Keratinocyte (primary cell): ENCODE results near the gene MYO1H. TPM values are rescaled to one million over a fixed set of nuclear protein-coding genes. Genes with fewer than 3 reads are reported as not detected.

ENCODE experiments used
- DNase-seq: peaks from one replicate; pipeline ENCODE4 v3.0.0-alpha.2; 2011; ENCODE audit warnings: low read depth, missing footprints, low spot score
- FAIRE-seq: peaks from 2 replicates; lab custom pipeline; 2011; peaks lifted over from hg19 to GRCh38; lab: Jason Lieb, UNC
- H2AFZ ChIP-seq: 2 replicates; pipeline ENCODE4 v1.6.0; 2012; ENCODE audit warnings: low read length, control low read depth, inconsistent platforms; ENCODE audit not compliant: control insufficient read depth
- H3K27ac ChIP-seq: 2 replicates; pipeline ENCODE4 v1.5.1; 2011; ENCODE audit warnings: low read length; ENCODE audit not compliant: control insufficient read depth, insufficient read depth
- H3K27me3 ChIP-seq: 3 replicates; pipeline ENCODE4 v1.6.0; 2011; ENCODE audit warnings: low read length; ENCODE audit not compliant: control insufficient read depth, insufficient read depth; ENCODE audit errors: extremely low read depth
- H3K36me3 ChIP-seq, 2 experiments: 2 replicates in 1 of 2; 3 replicates in 1 of 2; pipeline ENCODE4 v1.5.1; 2011; ENCODE audit warnings: low read length in 2 of 2, mild to moderate bottlenecking in 1 of 2; ENCODE audit not compliant: control insufficient read depth in 2 of 2, insufficient read depth in 2 of 2; ENCODE audit errors: extremely low read depth in 1 of 2
- H3K4me1 ChIP-seq: 3 replicates; pipeline ENCODE4 v1.5.1; 2011; ENCODE audit warnings: low read length; ENCODE audit not compliant: control insufficient read depth, insufficient read depth; ENCODE audit errors: extremely low read depth
- H3K4me2 ChIP-seq: 3 replicates; pipeline ENCODE4 v1.6.0; 2011; ENCODE audit warnings: low read depth, low read length; ENCODE audit not compliant: control insufficient read depth, insufficient read depth; ENCODE audit errors: extremely low read depth
- H3K4me3 ChIP-seq, 3 experiments: fragments of 200-600 bp in 1 of 3; sonication (generic) in 1 of 3; 2 replicates in 2 of 3; 3 replicates in 1 of 3; pipeline ENCODE4 v1.5.1; 2011 to 2016; ENCODE audit warnings: low read length in 3 of 3, mild to moderate bottlenecking in 3 of 3, control low read depth in 2 of 3, inconsistent platforms in 1 of 3, low read depth in 1 of 3, mixed read lengths in 1 of 3, mixed run types in 1 of 3, moderate library complexity in 1 of 3; ENCODE audit not compliant: control insufficient read depth in 2 of 3, insufficient read depth in 2 of 3; ENCODE audit errors: extremely low read depth in 1 of 3
- H3K79me2 ChIP-seq: 2 replicates; pipeline ENCODE4 v1.6.0; 2012; ENCODE audit warnings: low read length; ENCODE audit not compliant: control insufficient read depth, insufficient read depth
- H3K9ac ChIP-seq: 3 replicates; pipeline ENCODE4 v1.6.0; 2011; ENCODE audit warnings: low read length; ENCODE audit not compliant: control insufficient read depth, insufficient read depth; ENCODE audit errors: extremely low read depth
- H3K9me1 ChIP-seq: 3 replicates; pipeline ENCODE4 v1.6.0; 2011; ENCODE audit warnings: low read length; ENCODE audit not compliant: control insufficient read depth, insufficient read depth; ENCODE audit errors: extremely low read depth
- H3K9me3 ChIP-seq: 2 replicates; pipeline ENCODE4 v1.5.1; 2012; ENCODE audit warnings: low read depth, low read length; ENCODE audit not compliant: control insufficient read depth
- H4K20me1 ChIP-seq: 3 replicates; pipeline ENCODE4 v1.6.0; 2011; ENCODE audit warnings: low read length; ENCODE audit not compliant: control insufficient read depth, insufficient read depth; ENCODE audit errors: extremely low read depth
- EZH2 ChIP-seq: IDR thresholded peaks from one replicate; pipeline ENCODE4 v1.6.1; 2012; ENCODE audit warnings: inconsistent platforms, mild to moderate bottlenecking, low read length, moderate library complexity
- dilution Hi-C: fragments of 300-500 bp; cut with MboI; formaldehyde crosslinking; loops from one replicate; pipeline ENCODE4 v1.7.0; 2020; ENCODE audit warnings: low sequenced_read_pairs; ENCODE audit not compliant: extremely low pct_ligation_motif_present
- polyA plus RNA-seq, 5 experiments: library from polyadenylated mRNA; depleted of rRNA in 3 of 5; stranded (reverse) in 3 of 5; stranded (forward) in 1 of 5; unstranded in 1 of 5; fragments of >200 nt; gene quantifications; 1 replicate in 1 of 5; 2 replicates in 3 of 5; 3 replicates in 1 of 5; pipeline versions ENCODE4 v1.2.1 to v1.2.3, GENCODE V29; 2011 to 2012; ENCODE audit warnings: missing spikeins in 2 of 5, low read depth in 1 of 5, low replicate concordance in 1 of 5
- TF ChIP-seq, protein P1 (sequence below), 3 experiments: IDR thresholded peaks in 1 of 3; conservative IDR thresholded peaks in 1 of 3; optimal IDR thresholded peaks in 1 of 3; 2 replicates in 2 of 3; 3 replicates in 1 of 3; pipeline versions ENCODE3 to v1.5.1; 2011; ENCODE audit warnings: low read length in 3 of 3, mild to moderate bottlenecking in 3 of 3, moderate library complexity in 2 of 3, control low read depth in 1 of 3, inconsistent platforms in 1 of 3; ENCODE audit not compliant: insufficient read depth in 2 of 3; ENCODE audit errors: extremely low read depth in 1 of 3

Gene MYO1H
- polyA plus RNA-seq, 1 donor (not counting 4 experiments of a cell fraction or from before 2014, with no cell fraction given), result not detected

GRCh38 chr12:109369831-109370230 lies 22.1 kb downstream of the MYO1H start:
- no peaks in the 10 kb centered on the region for H3K79me2 ChIP-seq
- H3K9me1 ChIP-seq, result no peaks in the 10 kb centered on the region
- no peak overlapping the region for H3K4me3 ChIP-seq
- TF ChIP-seq EZH2, result no peak
- TF ChIP-seq, protein P1, sequence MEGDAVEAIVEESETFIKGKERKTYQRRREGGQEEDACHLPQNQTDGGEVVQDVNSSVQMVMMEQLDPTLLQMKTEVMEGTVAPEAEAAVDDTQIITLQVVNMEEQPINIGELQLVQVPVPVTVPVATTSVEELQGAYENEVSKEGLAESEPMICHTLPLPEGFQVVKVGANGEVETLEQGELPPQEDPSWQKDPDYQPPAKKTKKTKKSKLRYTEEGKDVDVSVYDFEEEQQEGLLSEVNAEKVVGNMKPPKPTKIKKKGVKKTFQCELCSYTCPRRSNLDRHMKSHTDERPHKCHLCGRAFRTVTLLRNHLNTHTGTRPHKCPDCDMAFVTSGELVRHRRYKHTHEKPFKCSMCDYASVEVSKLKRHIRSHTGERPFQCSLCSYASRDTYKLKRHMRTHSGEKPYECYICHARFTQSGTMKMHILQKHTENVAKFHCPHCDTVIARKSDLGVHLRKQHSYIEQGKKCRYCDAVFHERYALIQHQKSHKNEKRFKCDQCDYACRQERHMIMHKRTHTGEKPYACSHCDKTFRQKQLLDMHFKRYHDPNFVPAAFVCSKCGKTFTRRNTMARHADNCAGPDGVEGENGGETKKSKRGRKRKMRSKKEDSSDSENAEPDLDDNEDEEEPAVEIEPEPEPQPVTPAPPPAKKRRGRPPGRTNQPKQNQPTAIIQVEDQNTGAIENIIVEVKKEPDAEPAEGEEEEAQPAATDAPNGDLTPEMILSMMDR (optimal IDR thresholded peaks at IDR 0.05 in 1 of 3, IDR thresholded peaks at IDR 0.05 in 1 of 3, conservative IDR thresholded peaks at IDR 0.05 in 1 of 3; ENCODE audit: extremely low read depth in 1 of 3, insufficient read depth in 2 of 3, low read length in 3 of 3), result no peak
- H2AFZ ChIP-seq, result no peak overlapping the region
- no peaks in the 10 kb centered on the region for H3K27me3 ChIP-seq
- DNase-seq (no peak), FAIRE-seq (no peak)
- H3K4me2 ChIP-seq, result no peak overlapping the region
- no peak overlapping the region for H3K27ac ChIP-seq
- no peaks in the 10 kb centered on the region for H3K36me3 ChIP-seq
- H3K9me3 ChIP-seq, result no peaks in the 10 kb centered on the region
- H3K9ac ChIP-seq, result no peak overlapping the region
- no peaks in the 10 kb centered on the region for H4K20me1 ChIP-seq
- H3K4me1 ChIP-seq, result no peaks in the 10 kb centered on the region
- dilution Hi-C loops, result no loop called here

DNA sequence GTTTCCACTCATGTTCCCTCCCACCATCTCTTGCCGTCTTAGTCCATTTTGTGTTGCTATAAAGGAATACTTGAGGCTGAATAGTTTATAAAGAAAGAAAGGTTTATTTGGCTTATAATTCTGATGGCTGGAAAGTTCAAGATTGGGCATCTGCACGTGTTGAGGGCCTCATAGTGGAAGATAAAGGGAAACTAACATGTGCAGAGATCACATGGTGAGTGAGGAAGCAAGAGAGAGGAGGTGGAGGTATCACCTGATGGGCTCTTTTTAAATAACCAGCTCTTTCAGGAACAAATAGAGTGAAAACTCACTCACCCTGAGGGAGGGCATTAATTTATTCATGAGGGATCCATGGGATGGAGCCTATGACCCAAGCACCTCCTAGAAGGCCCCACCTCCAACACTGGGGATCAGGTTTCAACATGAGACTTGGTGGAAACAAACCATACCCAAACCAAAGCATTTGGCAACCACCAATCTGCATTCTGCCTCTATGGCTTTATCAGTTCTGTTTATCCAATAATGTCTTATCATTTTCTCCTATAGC lies 29.5 kb downstream of the MYO1H start:
- no peaks in the 10 kb centered on the region for H3K9me3 ChIP-seq
- FAIRE-seq, result no peak

More for the DNA sequence above, 29.5 kb downstream of the MYO1H start:
- dilution Hi-C loops, result loop anchor here (25.0 kb wide), 1 partner anchor 265 kb away; the partner anchor contains the start of gene ACACB
- no peak overlapping the region for H2AFZ ChIP-seq
- H3K36me3 ChIP-seq, result no peaks in the 10 kb centered on the region
- H3K9me1 ChIP-seq, result no peaks in the 10 kb centered on the region
- DNase-seq, result no peak
- no peak for TF ChIP-seq EZH2
- TF ChIP-seq, protein P1 (optimal IDR thresholded peaks at IDR 0.05 in 1 of 3, IDR thresholded peaks at IDR 0.05 in 1 of 3, conservative IDR thresholded peaks at IDR 0.05 in 1 of 3; ENCODE audit: extremely low read depth in 1 of 3, insufficient read depth in 2 of 3, low read length in 3 of 3), result no peak
- H4K20me1 ChIP-seq, result no peaks in the 10 kb centered on the region
- H3K27ac ChIP-seq, result no peak overlapping the region
- H3K4me1 ChIP-seq, result no peaks in the 10 kb centered on the region
- no peak overlapping the region for H3K4me3 ChIP-seq
- no peak overlapping the region for H3K9ac ChIP-seq
- H3K79me2 ChIP-seq, result no peaks in the 10 kb centered on the region
- no peaks in the 10 kb centered on the region for H3K27me3 ChIP-seq
- no peak overlapping the region for H3K4me2 ChIP-seq
